Measurements from ENCODE around the gene GAPDH.
"Not testable (repeated sequence)": the region's sequence is repeated elsewhere in the genome, so short reads cannot be mapped to it uniquely, and the experiment has no call there.

DNA sequence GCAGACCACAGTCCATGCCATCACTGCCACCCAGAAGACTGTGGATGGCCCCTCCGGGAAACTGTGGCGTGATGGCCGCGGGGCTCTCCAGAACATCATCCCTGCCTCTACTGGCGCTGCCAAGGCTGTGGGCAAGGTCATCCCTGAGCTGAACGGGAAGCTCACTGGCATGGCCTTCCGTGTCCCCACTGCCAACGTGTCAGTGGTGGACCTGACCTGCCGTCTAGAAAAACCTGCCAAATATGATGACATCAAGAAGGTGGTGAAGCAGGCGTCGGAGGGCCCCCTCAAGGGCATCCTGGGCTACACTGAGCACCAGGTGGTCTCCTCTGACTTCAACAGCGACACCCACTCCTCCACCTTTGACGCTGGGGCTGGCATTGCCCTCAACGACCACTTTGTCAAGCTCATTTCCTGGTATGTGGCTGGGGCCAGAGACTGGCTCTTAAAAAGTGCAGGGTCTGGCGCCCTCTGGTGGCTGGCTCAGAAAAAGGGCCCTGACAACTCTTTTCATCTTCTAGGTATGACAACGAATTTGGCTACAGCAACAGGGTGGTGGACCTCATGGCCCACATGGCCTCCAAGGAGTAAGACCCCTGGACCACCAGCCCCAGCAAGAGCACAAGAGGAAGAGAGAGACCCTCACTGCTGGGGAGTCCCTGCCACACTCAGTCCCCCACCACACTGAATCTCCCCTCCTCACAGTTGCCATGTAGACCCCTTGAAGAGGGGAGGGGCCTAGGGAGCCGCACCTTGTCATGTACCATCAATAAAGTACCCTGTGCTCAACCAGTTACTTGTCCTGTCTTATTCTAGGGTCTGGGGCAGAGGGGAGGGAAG, 3.5 kb downstream of the GAPDH start:
- not testable (repeated sequence) for TF ChIP-seq EZH2 (IDR thresholded peaks at IDR 0.05; ENCODE audit: insufficient read depth, low read length)
- TF ChIP-seq, protein P1, sequence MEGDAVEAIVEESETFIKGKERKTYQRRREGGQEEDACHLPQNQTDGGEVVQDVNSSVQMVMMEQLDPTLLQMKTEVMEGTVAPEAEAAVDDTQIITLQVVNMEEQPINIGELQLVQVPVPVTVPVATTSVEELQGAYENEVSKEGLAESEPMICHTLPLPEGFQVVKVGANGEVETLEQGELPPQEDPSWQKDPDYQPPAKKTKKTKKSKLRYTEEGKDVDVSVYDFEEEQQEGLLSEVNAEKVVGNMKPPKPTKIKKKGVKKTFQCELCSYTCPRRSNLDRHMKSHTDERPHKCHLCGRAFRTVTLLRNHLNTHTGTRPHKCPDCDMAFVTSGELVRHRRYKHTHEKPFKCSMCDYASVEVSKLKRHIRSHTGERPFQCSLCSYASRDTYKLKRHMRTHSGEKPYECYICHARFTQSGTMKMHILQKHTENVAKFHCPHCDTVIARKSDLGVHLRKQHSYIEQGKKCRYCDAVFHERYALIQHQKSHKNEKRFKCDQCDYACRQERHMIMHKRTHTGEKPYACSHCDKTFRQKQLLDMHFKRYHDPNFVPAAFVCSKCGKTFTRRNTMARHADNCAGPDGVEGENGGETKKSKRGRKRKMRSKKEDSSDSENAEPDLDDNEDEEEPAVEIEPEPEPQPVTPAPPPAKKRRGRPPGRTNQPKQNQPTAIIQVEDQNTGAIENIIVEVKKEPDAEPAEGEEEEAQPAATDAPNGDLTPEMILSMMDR (IDR thresholded peaks at IDR 0.05; ENCODE audit: insufficient read depth, low read depth, low read length) = peak; percentile 71

Data from astrocyte (in vitro differentiated cells and primary cell).